Globus pallidus (tissue), 1 donor: Measurements from ENCODE around the gene TRPC4AP.

Source experiments
- DNase-seq: peaks from one replicate; pipeline ENCODE4 v3.0.0-alpha.2; 2015; ENCODE audit warnings: low spot score

TRPC4AP gene

GRCh38 chr20:35001596-35002362 lies 90.8 kb downstream of the TRPC4AP start:
- DNase-seq = no peak

GRCh38 chr20:35000922-35001595 lies 91.5 kb downstream of the TRPC4AP start:
- no peak for DNase-seq

- DNase-seq = no peak
These were observed 92.2 kb downstream of the TRPC4AP start for GRCh38 chr20:35000311-35000921.

GRCh38 chr20:34999782-35000181 lies 92.8 kb downstream of the TRPC4AP start:
- no peak for DNase-seq

- no peak for DNase-seq
These were observed 93.6 kb downstream of the TRPC4AP start for GRCh38 chr20:34999021-34999451.

- no peak for DNase-seq
These were observed 94.2 kb downstream of the TRPC4AP start for GRCh38 chr20:34998331-34998950.

- no peak for DNase-seq
These were observed 94.8 kb downstream of the TRPC4AP start for GRCh38 chr20:34997774-34998173.

- peak; percentile 59 for DNase-seq
These were observed 95.5 kb downstream of the TRPC4AP start for GRCh38 chr20:34997131-34997561.

- no peak for DNase-seq
These were observed 96.2 kb downstream of the TRPC4AP start for GRCh38 chr20:34996243-34997028.

- no peak for DNase-seq
These were observed 96.9 kb downstream of the TRPC4AP start for GRCh38 chr20:34995696-34996095.

GRCh38 chr20:34995192-34995591 lies 97.4 kb downstream of the TRPC4AP start:
- DNase-seq = no peak

- DNase-seq = no peak
These were observed 98.0 kb downstream of the TRPC4AP start for GRCh38 chr20:34994509-34995131.

GRCh38 chr20:34993941-34994508 lies 98.6 kb downstream of the TRPC4AP start:
- DNase-seq = no peak

- no peak for DNase-seq
These were observed 99.7 kb downstream of the TRPC4AP start for GRCh38 chr20:34992751-34993417.

- no peak for DNase-seq
These were observed 101.9 kb downstream of the TRPC4AP start for GRCh38 chr20:34990661-34991214.

- no peak for DNase-seq
These were observed 102.4 kb downstream of the TRPC4AP start for GRCh38 chr20:34990231-34990630.

- no peak for DNase-seq
These were observed 102.9 kb downstream of the TRPC4AP start for GRCh38 chr20:34989670-34990069.

GRCh38 chr20:34989118-34989517 lies 103.5 kb downstream of the TRPC4AP start:
- DNase-seq = no peak

GRCh38 chr20:34988191-34988540 lies 104.4 kb downstream of the TRPC4AP start:
- DNase-seq = peak; percentile 45
